ENCODE data around the gene LTBP1. TPM values are rescaled to one million over a fixed set of nuclear protein-coding genes. Genes with fewer than 3 reads are reported as not detected.
"Not testable (repeated sequence)": the region's sequence is repeated elsewhere in the genome, so short reads cannot be mapped to it uniquely, and the experiment has no call there.

Gene LTBP1
- total RNA-seq, 6 experiments from 2014 or later = 260 to 409 (median 335) TPM

DNA sequence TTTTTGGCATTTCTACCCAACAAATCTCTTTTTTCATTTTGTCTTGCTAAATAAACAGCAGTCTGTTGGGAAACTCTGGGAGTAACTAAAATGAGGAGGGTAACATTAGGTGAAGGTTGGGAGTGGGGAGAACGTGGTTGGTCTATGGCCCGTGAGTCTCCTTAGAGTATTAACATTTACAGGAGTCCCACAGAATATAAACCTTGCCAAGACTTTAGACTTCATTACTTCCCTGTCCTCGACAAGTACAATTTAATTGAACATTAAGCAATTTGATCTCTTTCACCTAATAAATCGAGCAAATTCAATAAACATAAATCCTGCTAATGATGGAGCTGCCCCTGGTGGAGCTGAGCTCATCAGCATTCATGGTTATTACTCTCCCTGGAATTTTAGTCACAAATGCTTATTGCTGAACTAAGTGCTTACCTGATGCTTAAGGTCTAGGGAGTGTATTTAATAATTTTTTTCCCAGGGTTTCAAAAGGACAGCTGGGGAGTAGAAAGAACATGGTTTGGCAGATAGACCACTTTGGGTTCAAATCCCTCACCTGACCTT lies 434.6 kb downstream of the LTBP1 start:
- Mint-ChIP-seq H3K27ac (no peak overlapping the region), H3K9me3 (no peaks in the 10 kb centered on the region), H3K36me3 (ENCODE audit: low read depth) (peaks cover 30% of the 10 kb centered on the region), H3K27me3 (ENCODE audit: insufficient read depth) (peaks cover 3% of the 10 kb centered on the region; the same call in 1 of the 2 replicates), H3K4me3 (no peak overlapping the region), H3K4me1 (ENCODE audit: low read depth) (peaks cover 43% of the 10 kb centered on the region)
- TF ChIP-seq, protein P1, sequence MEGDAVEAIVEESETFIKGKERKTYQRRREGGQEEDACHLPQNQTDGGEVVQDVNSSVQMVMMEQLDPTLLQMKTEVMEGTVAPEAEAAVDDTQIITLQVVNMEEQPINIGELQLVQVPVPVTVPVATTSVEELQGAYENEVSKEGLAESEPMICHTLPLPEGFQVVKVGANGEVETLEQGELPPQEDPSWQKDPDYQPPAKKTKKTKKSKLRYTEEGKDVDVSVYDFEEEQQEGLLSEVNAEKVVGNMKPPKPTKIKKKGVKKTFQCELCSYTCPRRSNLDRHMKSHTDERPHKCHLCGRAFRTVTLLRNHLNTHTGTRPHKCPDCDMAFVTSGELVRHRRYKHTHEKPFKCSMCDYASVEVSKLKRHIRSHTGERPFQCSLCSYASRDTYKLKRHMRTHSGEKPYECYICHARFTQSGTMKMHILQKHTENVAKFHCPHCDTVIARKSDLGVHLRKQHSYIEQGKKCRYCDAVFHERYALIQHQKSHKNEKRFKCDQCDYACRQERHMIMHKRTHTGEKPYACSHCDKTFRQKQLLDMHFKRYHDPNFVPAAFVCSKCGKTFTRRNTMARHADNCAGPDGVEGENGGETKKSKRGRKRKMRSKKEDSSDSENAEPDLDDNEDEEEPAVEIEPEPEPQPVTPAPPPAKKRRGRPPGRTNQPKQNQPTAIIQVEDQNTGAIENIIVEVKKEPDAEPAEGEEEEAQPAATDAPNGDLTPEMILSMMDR (IDR thresholded peaks at IDR 0.05) = no peak
- no peak for DNase-seq

DNA sequence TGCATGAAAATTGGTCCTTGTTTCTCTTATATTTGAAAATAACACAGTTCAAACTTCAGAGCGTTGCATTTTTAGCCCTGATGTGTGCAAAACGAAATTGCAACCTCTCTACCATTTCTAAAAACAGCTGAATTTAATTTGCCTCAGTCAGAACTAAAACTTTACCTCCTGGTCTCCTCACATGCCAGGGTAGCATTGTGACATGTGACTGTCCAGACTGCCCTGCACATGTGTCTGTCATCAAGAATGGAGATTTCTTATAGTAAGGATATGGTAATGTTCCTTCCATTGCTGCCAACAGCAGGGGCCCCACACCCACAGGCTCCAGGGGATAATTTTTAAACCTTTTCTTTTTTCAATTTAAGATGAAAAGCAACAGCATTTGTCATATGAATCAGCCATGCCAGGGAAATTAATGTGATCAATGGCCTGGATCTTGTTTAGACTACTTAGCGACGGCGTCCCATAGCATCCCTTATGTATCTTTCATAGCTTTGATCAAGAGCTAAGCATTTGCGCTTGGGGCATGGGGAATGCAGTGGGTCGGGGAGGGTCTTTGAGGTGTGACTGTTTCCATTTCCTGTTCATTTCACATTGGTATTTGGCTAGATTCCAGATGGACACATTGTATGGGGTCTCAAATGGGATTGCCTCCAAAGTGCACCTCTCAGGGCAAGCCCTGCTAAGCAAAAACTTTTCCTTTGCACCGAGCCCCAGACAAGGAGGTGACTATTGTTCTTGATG lies 437.3 kb downstream of the LTBP1 start:
- DNase-seq = no peak
- no peak overlapping the region for H3K4me3 Mint-ChIP-seq
- H3K27me3 Mint-ChIP-seq (ENCODE audit: insufficient read depth) = no peaks in the 10 kb centered on the region; the same call in 1 of the 2 replicates
- peaks cover 30% of the 10 kb centered on the region for H3K4me1 Mint-ChIP-seq (ENCODE audit: low read depth)
- TF ChIP-seq, protein P1 (IDR thresholded peaks at IDR 0.05) = no peak
- no peak overlapping the region for H3K27ac Mint-ChIP-seq
- peaks cover 34% of the 10 kb centered on the region for H3K36me3 Mint-ChIP-seq (ENCODE audit: low read depth)
- H3K9me3 Mint-ChIP-seq = no peaks in the 10 kb centered on the region

DNA sequence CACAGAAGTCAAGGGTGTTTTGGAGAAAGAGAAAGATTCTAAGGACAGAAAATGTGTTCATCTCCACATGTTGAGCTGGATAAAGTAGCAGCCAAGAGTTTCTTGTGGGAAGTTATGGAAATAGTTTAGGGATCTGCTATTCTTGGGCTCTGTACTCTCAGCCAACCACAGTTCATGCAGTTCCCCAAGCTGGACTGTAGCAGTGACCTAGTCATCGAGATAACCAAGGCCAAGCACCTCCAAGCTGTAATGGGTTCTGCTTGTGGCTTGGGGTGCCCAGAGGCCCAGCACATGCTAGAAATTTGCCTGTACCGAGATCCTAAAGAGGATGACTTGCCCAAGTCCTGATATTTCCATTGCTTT lies 437.8 kb downstream of the LTBP1 start:
- TF ChIP-seq, protein P1 (IDR thresholded peaks at IDR 0.05) = no peak
- H3K27ac Mint-ChIP-seq = no peak overlapping the region
- H3K4me3 Mint-ChIP-seq = no peak overlapping the region
- peaks cover 39% of the 10 kb centered on the region for H3K36me3 Mint-ChIP-seq (ENCODE audit: low read depth)
- H3K4me1 Mint-ChIP-seq (ENCODE audit: low read depth) = peaks cover 26% of the 10 kb centered on the region
- DNase-seq = no peak
- H3K27me3 Mint-ChIP-seq (ENCODE audit: insufficient read depth) = no peaks in the 10 kb centered on the region; the same call in 1 of the 2 replicates
- H3K9me3 Mint-ChIP-seq = no peaks in the 10 kb centered on the region

DNA sequence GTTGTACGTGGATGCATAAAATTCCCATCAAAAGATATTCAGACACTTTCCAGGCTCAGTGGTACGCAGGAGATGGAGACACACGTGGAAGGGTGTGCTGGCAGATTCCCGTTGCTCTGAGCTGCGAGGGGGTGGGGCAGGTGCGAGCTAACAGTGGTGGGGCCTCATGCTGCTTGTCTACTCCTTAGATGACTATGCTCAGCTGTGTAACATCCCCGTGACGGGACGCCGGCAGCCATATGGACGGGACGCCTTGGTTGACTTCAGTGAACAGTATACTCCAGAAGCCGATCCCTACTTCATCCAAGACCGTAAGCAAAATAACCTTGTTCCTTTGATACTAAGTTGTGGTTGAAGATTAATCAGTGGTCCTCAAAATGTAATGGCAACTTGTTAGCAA lies 442.2 kb downstream of the LTBP1 start:
- no peak overlapping the region for H3K27ac Mint-ChIP-seq
- no peaks in the 10 kb centered on the region for H3K9me3 Mint-ChIP-seq
- no peak for DNase-seq
- peaks cover 1% of the 10 kb centered on the region for H3K27me3 Mint-ChIP-seq (ENCODE audit: insufficient read depth)
- TF ChIP-seq, protein P1 (IDR thresholded peaks at IDR 0.05) = no peak
- peaks cover 72% of the 10 kb centered on the region for H3K36me3 Mint-ChIP-seq (ENCODE audit: low read depth)
- H3K4me3 Mint-ChIP-seq = no peak overlapping the region
- peaks cover 44% of the 10 kb centered on the region for H3K4me1 Mint-ChIP-seq (ENCODE audit: low read depth)

DNA sequence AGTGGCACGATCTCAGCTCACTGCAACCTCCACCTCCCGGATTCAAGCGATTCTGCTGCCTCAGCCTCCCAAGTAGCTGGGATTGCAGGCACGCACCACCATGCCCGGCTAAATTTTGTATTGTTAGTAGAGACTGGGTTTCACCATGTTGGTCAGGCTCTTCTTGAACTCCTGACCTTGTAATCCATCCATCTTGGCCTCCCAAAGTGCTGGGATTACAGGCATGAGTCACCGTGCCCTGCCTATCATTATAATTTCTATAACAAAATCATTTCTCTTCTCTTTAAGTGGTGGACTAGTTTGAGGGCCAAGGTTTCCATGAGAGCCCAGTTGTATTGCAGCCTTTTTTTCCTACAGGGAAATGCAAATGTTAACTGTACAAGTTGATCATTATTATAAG lies 442.9 kb downstream of the LTBP1 start:
- DNase-seq; H3K9me3 Mint-ChIP-seq; H3K4me3 Mint-ChIP-seq; H3K27me3 Mint-ChIP-seq (ENCODE audit: insufficient read depth): not testable (repeated sequence)
- H3K36me3 Mint-ChIP-seq (ENCODE audit: low read depth) = peaks cover 77% of the 10 kb centered on the region
- H3K4me1 Mint-ChIP-seq (ENCODE audit: low read depth) = peaks cover 43% of the 10 kb centered on the region
- H3K27ac Mint-ChIP-seq = peak overlapping the region; percentile 2; the same call in 1 of the 2 replicates

DNA sequence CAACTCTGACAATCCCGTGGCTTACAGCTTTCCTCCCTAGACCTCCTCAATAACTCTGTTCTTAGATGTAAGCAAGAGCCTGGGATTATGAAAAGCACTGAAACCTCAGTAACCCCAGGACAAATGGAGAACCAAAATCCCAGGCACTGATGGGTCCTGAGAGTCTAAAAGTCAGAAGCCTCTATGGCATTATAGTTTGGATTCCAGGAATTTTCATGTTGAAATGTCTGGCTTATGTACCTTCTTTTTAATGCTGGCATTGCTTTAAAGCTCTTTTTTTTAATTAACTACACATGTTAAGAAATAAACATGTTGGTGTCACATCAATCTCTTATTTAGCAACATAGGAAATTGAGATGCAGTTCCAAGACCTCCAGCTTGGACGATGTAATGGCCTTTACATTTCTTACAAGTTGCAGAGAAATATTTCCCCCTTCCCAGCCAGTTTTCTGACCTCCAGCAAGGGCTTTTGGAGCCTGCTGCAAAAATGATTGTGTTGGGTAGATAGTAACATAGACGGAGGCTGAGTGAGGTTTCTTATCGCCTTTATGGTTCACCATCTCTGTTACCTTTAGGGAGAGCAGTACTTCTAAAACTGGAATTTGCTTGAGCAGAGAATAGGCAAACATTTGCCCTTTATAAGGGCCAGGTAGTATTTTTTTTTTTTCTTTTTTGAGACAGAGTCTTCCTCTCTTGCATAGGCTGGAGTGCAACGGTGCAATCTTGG lies 444.9 kb downstream of the LTBP1 start:
- Mint-ChIP-seq H3K4me3 (no peak overlapping the region), H3K4me1 (ENCODE audit: low read depth) (peaks cover 48% of the 10 kb centered on the region), H3K36me3 (ENCODE audit: low read depth) (peaks cover 69% of the 10 kb centered on the region), H3K27ac (no peak overlapping the region), H3K9me3 (no peaks in the 10 kb centered on the region), H3K27me3 (ENCODE audit: insufficient read depth) (peaks cover 1% of the 10 kb centered on the region)
- TF ChIP-seq, protein P1 (IDR thresholded peaks at IDR 0.05) = no peak
- no peak for DNase-seq

Measured in HFFc6 (cell line).